SU-DHL-6 (cell line): ENCODE measurements around the gene MICAL3.

Source experiments
- EZH2phosphoT487 ChIP-seq: fragments of 200-600 bp; sonication (generic), shearing (Covaris generic); conservative IDR thresholded peaks from 2 replicates; pipeline ENCODE4 v1.6.1; 2018; ENCODE audit warnings: mild to moderate bottlenecking, antibody characterized with exemption, low read length, moderate library complexity, mixed read lengths
- TF ChIP-seq, protein P1 (sequence below): fragments of 200-600 bp; sonication (generic); IDR thresholded peaks from one replicate; pipeline ENCODE4 v1.5.1; 2017; ENCODE audit warnings: antibody characterized with exemption, mild to moderate bottlenecking, low read length, moderate library complexity; ENCODE audit not compliant: insufficient read depth, poor library complexity, severe bottlenecking

DNA sequence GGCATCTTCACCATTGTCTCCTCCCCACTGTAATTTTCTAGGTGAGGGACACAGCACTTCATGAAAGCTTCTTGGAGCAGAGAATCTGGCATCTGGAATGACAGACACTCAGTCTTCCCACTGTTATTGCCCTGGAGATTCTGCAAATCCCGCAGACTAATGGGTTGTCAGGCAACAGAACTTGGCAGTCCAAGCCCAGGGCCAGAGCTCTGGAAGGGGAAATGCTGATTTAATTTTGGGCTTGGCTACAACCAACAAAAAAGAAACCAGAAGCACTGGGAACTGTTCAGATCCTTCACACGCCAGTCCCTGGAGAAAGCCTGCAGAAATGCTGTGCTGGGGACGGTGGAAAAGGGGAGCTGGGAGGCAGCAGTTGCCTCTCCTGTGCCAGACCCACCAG lies 178.6 kb downstream of the MICAL3 start:
- TF ChIP-seq EZH2phosphoT487: no peak
- TF ChIP-seq, protein P1, sequence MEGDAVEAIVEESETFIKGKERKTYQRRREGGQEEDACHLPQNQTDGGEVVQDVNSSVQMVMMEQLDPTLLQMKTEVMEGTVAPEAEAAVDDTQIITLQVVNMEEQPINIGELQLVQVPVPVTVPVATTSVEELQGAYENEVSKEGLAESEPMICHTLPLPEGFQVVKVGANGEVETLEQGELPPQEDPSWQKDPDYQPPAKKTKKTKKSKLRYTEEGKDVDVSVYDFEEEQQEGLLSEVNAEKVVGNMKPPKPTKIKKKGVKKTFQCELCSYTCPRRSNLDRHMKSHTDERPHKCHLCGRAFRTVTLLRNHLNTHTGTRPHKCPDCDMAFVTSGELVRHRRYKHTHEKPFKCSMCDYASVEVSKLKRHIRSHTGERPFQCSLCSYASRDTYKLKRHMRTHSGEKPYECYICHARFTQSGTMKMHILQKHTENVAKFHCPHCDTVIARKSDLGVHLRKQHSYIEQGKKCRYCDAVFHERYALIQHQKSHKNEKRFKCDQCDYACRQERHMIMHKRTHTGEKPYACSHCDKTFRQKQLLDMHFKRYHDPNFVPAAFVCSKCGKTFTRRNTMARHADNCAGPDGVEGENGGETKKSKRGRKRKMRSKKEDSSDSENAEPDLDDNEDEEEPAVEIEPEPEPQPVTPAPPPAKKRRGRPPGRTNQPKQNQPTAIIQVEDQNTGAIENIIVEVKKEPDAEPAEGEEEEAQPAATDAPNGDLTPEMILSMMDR: no peak
